HepG2 (cell line): ENCODE data around the gene PLIN5.

Source experiments
- ELF1 ChIP-seq: sonication (generic); formaldehyde crosslinking; IDR thresholded peaks from 2 replicates; pipeline ENCODE4 v1.4.0; 2020; ENCODE audit warnings: missing genetic modification reagents
- FOXM1 ChIP-seq: sonication (generic); formaldehyde crosslinking; IDR thresholded peaks from 2 replicates; pipeline ENCODE4 v1.5.0; 2020; ENCODE audit warnings: missing genetic modification reagents
- NCOA1 ChIP-seq: sonication (generic); formaldehyde crosslinking; IDR thresholded peaks from 2 replicates; pipeline ENCODE4 v1.9.0; 2021; ENCODE audit warnings: missing genetic modification reagents
- RAD21 ChIP-seq: fragments of 450-650 bp; formaldehyde crosslinking; IDR thresholded peaks from 2 replicates; pipeline ENCODE4 v1.5.0; 2020; ENCODE audit warnings: mild to moderate bottlenecking
- ZNF138 ChIP-seq: sonication (generic); formaldehyde crosslinking; IDR thresholded peaks from 2 replicates; pipeline ENCODE4 v1.5.0; 2020; ENCODE audit warnings: mild to moderate bottlenecking, low read depth, missing genetic modification reagents
- ZNF350 ChIP-seq: sonication (generic); formaldehyde crosslinking; IDR thresholded peaks from 2 replicates; pipeline ENCODE4 v1.4.0; 2020; ENCODE audit warnings: mild to moderate bottlenecking, low read depth, missing genetic modification reagents, borderline replicate concordance
- ZNF549 ChIP-seq: sonication (generic); formaldehyde crosslinking; IDR thresholded peaks from 2 replicates; pipeline ENCODE4 v1.5.0; 2020; ENCODE audit warnings: missing genetic modification reagents
- ZNF724P ChIP-seq: sonication (generic); formaldehyde crosslinking; IDR thresholded peaks from 2 replicates; pipeline ENCODE4 v1.8.0; 2022; ENCODE audit warnings: missing genetic modification reagents, borderline replicate concordance
- TF ChIP-seq, protein P1 (sequence below), 2 experiments: sonication (generic) in 1 of 2; formaldehyde crosslinking in 1 of 2; IDR thresholded peaks; 2 replicates each; pipeline versions ENCODE4 v1.5.1 to v1.6.1; 2011 to 2020; ENCODE audit warnings: borderline replicate concordance in 1 of 2, low read depth in 1 of 2, low read length in 1 of 2, mild to moderate bottlenecking in 1 of 2, missing genetic modification reagents in 1 of 2, moderate library complexity in 1 of 2
- TF ChIP-seq, protein P2 (sequence below): sonication (generic); formaldehyde crosslinking; IDR thresholded peaks from 2 replicates; pipeline ENCODE4 v1.5.0; 2020; ENCODE audit warnings: mild to moderate bottlenecking, missing genetic modification reagents, moderate library complexity
- TF ChIP-seq, protein P3 (sequence below): fragments of 450-650 bp; IDR thresholded peaks from 2 replicates; pipeline ENCODE4 v1.6.1; 2016
- TF ChIP-seq, protein P4 (sequence below): conservative IDR thresholded peaks from 2 replicates; pipeline ENCODE4 v1.6.1; 2018; ENCODE audit warnings: missing genetic modification reagents
- TF ChIP-seq, protein P5 (sequence below), 2 experiments: IDR thresholded peaks; 2 replicates each; pipeline ENCODE4 v1.6.1; 2011 to 2012; ENCODE audit warnings: low read length in 2 of 2, borderline replicate concordance in 1 of 2, low read depth in 1 of 2, mild to moderate bottlenecking in 1 of 2, moderate library complexity in 1 of 2
- TF ChIP-seq, protein P6 (sequence below): sonication (generic); formaldehyde crosslinking; IDR thresholded peaks from 2 replicates; pipeline ENCODE4 v1.9.0; 2021; ENCODE audit warnings: missing genetic modification reagents, borderline replicate concordance

DNA sequence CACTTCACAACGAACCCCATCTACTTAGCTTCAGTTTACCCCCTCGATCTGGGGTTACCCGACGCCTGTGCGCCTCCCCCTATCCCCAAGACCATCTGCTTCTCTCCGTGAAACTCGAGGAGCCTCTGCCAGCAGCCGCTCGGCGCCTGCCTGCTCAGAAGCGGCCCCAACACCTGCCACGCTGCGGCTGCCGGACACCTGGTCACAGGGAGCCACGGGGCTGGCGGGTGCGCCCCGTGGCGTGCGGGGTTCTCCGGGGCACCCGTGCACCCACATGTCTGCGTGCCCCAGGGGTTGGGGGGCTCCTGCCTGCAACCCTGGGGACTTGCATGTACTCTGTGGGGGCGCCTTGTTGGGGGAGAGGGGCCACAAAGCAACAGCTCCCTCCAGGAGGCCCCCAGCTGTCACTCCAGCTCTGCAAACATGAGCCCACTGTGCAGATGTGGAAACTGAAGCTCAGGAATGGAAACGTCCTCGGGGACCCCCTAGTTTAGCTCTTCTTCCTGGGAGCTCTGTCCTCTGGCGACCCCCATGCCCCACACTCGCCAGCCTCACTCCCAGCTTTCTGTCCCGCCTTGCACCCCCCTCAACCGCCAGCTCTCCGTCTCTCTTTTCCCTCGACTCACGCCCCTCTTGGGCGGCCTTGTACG lies 31.5 kb upstream of the PLIN5 start:
- TF ChIP-seq, protein P1, sequence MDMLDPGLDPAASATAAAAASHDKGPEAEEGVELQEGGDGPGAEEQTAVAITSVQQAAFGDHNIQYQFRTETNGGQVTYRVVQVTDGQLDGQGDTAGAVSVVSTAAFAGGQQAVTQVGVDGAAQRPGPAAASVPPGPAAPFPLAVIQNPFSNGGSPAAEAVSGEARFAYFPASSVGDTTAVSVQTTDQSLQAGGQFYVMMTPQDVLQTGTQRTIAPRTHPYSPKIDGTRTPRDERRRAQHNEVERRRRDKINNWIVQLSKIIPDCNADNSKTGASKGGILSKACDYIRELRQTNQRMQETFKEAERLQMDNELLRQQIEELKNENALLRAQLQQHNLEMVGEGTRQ (IDR thresholded peaks at IDR 0.05; ENCODE audit: low read depth, low read length), result no peak
- TF ChIP-seq, protein P1 (CRISPR knock-in tag; IDR thresholded peaks at IDR 0.05; ENCODE audit: borderline replicate concordance), result no peak
- TF ChIP-seq NCOA1 (CRISPR knock-in tag) (no peak), ZNF138 (CRISPR knock-in tag) (no peak), FOXM1 (CRISPR knock-in tag) (no peak), ELF1 (CRISPR knock-in tag) (no peak), RAD21 (CRISPR knock-in tag) (no peak), ZNF350 (CRISPR knock-in tag) (no peak), ZNF549 (CRISPR knock-in tag) (no peak), ZNF724P (no peak)
- TF ChIP-seq, protein P2, sequence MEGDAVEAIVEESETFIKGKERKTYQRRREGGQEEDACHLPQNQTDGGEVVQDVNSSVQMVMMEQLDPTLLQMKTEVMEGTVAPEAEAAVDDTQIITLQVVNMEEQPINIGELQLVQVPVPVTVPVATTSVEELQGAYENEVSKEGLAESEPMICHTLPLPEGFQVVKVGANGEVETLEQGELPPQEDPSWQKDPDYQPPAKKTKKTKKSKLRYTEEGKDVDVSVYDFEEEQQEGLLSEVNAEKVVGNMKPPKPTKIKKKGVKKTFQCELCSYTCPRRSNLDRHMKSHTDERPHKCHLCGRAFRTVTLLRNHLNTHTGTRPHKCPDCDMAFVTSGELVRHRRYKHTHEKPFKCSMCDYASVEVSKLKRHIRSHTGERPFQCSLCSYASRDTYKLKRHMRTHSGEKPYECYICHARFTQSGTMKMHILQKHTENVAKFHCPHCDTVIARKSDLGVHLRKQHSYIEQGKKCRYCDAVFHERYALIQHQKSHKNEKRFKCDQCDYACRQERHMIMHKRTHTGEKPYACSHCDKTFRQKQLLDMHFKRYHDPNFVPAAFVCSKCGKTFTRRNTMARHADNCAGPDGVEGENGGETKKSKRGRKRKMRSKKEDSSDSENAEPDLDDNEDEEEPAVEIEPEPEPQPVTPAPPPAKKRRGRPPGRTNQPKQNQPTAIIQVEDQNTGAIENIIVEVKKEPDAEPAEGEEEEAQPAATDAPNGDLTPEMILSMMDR (CRISPR knock-in tag), result no peak
- TF ChIP-seq, protein P3, sequence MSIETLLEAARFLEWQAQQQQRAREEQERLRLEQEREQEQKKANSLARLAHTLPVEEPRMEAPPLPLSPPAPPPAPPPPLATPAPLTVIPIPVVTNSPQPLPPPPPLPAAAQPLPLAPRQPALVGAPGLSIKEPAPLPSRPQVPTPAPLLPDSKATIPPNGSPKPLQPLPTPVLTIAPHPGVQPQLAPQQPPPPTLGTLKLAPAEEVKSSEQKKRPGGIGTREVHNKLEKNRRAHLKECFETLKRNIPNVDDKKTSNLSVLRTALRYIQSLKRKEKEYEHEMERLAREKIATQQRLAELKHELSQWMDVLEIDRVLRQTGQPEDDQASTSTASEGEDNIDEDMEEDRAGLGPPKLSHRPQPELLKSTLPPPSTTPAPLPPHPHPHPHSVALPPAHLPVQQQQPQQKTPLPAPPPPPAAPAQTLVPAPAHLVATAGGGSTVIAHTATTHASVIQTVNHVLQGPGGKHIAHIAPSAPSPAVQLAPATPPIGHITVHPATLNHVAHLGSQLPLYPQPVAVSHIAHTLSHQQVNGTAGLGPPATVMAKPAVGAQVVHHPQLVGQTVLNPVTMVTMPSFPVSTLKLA, result no peak
- TF ChIP-seq, protein P4, sequence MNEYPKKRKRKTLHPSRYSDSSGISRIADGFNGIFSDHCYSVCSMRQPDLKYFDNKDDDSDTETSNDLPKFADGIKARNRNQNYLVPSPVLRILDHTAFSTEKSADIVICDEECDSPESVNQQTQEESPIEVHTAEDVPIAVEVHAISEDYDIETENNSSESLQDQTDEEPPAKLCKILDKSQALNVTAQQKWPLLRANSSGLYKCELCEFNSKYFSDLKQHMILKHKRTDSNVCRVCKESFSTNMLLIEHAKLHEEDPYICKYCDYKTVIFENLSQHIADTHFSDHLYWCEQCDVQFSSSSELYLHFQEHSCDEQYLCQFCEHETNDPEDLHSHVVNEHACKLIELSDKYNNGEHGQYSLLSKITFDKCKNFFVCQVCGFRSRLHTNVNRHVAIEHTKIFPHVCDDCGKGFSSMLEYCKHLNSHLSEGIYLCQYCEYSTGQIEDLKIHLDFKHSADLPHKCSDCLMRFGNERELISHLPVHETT (CRISPR knock-in tag), result no peak
- TF ChIP-seq, protein P5, sequence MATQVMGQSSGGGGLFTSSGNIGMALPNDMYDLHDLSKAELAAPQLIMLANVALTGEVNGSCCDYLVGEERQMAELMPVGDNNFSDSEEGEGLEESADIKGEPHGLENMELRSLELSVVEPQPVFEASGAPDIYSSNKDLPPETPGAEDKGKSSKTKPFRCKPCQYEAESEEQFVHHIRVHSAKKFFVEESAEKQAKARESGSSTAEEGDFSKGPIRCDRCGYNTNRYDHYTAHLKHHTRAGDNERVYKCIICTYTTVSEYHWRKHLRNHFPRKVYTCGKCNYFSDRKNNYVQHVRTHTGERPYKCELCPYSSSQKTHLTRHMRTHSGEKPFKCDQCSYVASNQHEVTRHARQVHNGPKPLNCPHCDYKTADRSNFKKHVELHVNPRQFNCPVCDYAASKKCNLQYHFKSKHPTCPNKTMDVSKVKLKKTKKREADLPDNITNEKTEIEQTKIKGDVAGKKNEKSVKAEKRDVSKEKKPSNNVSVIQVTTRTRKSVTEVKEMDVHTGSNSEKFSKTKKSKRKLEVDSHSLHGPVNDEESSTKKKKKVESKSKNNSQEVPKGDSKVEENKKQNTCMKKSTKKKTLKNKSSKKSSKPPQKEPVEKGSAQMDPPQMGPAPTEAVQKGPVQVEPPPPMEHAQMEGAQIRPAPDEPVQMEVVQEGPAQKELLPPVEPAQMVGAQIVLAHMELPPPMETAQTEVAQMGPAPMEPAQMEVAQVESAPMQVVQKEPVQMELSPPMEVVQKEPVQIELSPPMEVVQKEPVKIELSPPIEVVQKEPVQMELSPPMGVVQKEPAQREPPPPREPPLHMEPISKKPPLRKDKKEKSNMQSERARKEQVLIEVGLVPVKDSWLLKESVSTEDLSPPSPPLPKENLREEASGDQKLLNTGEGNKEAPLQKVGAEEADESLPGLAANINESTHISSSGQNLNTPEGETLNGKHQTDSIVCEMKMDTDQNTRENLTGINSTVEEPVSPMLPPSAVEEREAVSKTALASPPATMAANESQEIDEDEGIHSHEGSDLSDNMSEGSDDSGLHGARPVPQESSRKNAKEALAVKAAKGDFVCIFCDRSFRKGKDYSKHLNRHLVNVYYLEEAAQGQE (IDR thresholded peaks at IDR 0.05; ENCODE audit: borderline replicate concordance in 1 of 2, low read depth in 1 of 2, low read length in 2 of 2), result no peak
- TF ChIP-seq, protein P6, sequence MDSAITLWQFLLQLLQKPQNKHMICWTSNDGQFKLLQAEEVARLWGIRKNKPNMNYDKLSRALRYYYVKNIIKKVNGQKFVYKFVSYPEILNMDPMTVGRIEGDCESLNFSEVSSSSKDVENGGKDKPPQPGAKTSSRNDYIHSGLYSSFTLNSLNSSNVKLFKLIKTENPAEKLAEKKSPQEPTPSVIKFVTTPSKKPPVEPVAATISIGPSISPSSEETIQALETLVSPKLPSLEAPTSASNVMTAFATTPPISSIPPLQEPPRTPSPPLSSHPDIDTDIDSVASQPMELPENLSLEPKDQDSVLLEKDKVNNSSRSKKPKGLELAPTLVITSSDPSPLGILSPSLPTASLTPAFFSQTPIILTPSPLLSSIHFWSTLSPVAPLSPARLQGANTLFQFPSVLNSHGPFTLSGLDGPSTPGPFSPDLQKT (CRISPR knock-in tag), result no peak
